AG09319 (cell line): ENCODE results near the gene ARL15.

Experiments
- DNase-seq: peaks from one replicate; pipeline ENCODE4 v3.0.0-alpha.2; 2010; ENCODE audit warnings: low read depth; ENCODE audit errors: extremely low read depth
- TF ChIP-seq, protein P1 (sequence below): IDR thresholded peaks from 2 replicates; pipeline ENCODE4 v1.5.1; 2011; ENCODE audit warnings: low read depth, mild to moderate bottlenecking, inconsistent platforms, low read length, moderate library complexity

ARL15 gene

DNA sequence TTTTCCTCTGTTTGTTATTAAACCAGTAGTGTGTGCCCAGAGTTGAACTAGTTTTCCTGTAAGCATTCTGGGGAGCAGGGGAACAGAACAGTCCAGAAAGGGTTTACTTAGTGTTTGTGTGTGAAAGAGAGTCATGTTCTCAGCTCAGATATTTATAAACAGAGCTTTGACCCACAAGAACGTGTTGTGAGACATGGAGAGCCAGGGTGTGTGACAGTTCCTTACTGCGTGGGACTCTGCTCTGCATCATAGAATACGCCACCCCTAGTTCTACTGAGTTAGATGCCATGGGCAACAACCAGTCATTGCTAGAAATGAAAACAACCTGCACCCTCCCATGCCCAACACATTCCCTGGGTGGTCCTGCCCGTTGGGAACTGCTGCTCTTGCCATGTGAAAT is 419.2 kb downstream of the ARL15 start:
- DNase-seq, result no peak
- TF ChIP-seq, protein P1, sequence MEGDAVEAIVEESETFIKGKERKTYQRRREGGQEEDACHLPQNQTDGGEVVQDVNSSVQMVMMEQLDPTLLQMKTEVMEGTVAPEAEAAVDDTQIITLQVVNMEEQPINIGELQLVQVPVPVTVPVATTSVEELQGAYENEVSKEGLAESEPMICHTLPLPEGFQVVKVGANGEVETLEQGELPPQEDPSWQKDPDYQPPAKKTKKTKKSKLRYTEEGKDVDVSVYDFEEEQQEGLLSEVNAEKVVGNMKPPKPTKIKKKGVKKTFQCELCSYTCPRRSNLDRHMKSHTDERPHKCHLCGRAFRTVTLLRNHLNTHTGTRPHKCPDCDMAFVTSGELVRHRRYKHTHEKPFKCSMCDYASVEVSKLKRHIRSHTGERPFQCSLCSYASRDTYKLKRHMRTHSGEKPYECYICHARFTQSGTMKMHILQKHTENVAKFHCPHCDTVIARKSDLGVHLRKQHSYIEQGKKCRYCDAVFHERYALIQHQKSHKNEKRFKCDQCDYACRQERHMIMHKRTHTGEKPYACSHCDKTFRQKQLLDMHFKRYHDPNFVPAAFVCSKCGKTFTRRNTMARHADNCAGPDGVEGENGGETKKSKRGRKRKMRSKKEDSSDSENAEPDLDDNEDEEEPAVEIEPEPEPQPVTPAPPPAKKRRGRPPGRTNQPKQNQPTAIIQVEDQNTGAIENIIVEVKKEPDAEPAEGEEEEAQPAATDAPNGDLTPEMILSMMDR, result no peak

DNA sequence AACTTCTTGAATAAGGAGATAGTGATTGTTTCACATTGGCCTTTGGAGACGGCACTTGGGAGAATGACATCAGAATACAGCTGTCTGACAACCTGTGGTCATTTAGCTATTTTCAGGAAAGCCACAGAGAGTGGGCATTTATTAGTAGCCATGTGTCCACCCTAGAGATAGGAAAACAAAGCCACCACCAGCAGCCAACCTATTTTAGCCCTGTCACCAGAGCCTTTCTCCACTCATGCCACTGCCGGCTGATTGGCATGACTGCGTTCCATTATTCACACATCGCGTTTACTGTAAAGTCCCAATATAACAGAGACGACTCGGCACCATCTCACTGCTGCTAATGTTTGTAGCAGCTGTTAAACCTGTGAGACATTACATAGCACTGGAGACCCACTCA is 419.9 kb downstream of the ARL15 start:
- TF ChIP-seq, protein P1, result no peak
- DNase-seq, result no peak

DNA sequence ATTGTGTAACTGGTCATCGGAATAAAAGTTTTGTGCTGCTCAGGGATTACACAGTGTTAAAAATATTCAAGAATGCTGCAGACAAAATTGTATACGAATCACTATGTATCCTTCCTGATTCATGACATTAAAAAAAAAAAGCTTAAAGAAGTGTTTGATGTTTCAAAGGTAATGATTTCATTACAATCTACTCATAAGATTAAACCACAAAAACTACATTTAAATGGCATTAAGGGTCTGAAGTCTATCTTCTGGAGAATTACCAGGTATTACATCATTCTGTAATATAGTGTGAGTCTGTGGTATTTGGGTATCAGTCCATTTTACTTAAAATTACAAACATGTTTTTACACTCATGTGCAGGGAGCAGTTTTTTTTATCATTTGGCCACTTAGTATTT is 425.5 kb downstream of the ARL15 start:
- DNase-seq, result no peak

DNA sequence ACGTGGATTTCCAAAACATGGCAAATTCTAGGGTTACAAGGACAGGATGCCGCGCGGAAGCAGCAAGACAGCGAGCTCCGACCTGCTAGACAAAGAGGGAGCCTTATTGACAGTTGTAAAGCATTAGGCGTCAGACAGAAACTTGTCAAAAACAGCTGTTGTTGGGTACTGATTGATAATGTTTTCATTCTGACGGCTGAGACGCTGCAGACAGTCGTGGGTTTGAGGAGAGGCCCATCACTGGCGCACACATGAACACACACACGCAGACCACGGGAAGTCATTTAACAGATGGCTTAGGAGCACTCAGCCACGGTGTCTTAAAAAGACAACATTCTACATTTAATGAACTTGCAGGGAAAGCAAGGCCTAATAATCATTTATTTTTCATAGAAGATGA is 426.0 kb downstream of the ARL15 start:
- TF ChIP-seq, protein P1, result no peak
- DNase-seq, result no peak

More for the DNA sequence above, 425.5 kb downstream of the ARL15 start:
- TF ChIP-seq, protein P1, result no peak

DNA sequence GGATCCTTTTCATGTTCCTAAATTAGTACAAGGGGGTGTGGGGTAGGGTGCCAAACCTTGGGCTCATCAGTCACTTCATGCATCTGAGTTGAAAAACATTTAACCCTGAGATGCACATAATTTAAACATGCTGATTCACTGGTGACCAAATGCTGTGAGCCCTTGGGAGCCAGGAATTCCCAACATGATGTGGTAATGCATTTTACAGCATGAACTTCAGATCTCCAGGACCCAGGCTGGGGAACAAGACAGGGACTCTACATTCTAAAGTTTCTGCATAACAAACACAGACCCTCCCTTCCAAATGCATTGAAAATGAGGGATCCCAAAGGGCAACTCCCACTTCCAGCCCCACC is 427.7 kb downstream of the ARL15 start:
- TF ChIP-seq, protein P1, result no peak
- DNase-seq, result no peak

DNA sequence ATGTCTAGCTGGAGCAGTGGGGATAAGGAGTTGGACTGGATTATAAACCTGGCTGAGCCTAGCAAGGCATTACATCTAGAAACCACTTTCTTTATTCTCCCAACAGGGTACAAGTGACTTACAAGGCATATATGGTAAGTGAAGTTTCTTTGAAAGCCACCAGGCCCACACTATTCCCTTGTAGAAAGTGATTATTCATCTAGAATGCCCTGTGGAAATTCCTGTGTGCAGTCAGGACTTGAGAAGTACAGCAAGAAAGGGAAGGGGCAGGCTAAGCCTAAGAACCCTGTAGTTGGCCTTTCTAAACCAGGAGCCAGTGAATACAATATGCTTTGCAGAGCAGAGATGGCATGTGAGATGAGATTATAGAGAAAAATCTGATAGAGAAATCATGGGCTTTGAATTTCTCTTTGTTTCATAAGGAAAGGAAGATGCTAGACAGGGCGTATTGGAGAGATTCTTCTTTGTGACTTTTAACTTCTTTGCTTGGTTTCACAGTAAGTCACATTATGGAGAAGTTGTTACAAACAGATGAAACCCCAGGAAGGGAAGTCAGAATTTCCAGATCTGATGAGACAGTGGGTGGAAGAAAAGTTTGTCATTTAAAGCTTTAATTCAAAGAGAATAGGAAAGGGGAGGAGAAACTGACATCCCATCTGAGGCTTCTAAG is 428.2 kb downstream of the ARL15 start:
- TF ChIP-seq, protein P1, result no peak
- DNase-seq, result no peak

DNA sequence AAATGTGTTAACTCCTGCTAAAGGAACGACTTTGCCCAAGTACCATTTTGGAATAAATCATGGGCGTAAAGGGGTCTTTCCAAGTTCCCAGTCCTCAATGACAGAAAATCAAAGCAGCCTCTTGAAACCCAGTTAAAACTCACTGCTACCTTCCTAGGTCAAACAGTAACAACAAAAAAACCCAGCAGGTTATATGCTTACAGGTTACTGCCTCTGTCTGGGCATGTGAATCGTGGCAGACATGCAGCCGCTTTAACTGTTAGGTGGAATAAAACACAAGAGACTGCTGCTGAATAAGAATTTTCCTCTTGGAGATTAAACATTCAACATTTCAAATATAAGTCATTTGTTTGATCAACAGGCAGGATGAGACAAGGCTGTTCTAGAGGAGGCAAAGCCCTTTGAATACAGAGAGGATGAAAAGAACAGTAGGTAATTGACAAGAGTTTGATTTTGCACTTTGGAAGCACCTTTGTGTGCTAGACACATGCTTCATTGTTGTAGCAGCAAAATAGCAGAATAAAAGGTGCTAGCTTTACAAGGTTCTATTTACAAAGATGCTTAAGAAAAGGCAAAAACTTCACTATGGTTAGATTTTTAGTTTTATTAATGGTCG is 430.6 kb downstream of the ARL15 start:
- DNase-seq, result no peak
- TF ChIP-seq, protein P1, result no peak
